GM19468 (cell line): ENCODE data around the gene SIAH1.
A peak's percentile ranks its signal among the peaks of the same experiment; 100 is the strongest.
"Not testable (repeated sequence)": the region's sequence is repeated elsewhere in the genome, so short reads cannot be mapped to it uniquely, and the experiment has no call there.

ENCODE experiments used
- ATAC-seq: cut with Tn5 transposase; IDR thresholded peaks from one replicate; pipeline ENCODE4 v1.9.1; 2021; ENCODE audit warnings: mild to moderate bottlenecking, moderate library complexity, moderate number of reproducible peaks; ENCODE audit not compliant: unreplicated experiment; ENCODE audit errors: extremely low read depth

SIAH1 gene, protein sequence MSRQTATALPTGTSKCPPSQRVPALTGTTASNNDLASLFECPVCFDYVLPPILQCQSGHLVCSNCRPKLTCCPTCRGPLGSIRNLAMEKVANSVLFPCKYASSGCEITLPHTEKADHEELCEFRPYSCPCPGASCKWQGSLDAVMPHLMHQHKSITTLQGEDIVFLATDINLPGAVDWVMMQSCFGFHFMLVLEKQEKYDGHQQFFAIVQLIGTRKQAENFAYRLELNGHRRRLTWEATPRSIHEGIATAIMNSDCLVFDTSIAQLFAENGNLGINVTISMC

DNA sequence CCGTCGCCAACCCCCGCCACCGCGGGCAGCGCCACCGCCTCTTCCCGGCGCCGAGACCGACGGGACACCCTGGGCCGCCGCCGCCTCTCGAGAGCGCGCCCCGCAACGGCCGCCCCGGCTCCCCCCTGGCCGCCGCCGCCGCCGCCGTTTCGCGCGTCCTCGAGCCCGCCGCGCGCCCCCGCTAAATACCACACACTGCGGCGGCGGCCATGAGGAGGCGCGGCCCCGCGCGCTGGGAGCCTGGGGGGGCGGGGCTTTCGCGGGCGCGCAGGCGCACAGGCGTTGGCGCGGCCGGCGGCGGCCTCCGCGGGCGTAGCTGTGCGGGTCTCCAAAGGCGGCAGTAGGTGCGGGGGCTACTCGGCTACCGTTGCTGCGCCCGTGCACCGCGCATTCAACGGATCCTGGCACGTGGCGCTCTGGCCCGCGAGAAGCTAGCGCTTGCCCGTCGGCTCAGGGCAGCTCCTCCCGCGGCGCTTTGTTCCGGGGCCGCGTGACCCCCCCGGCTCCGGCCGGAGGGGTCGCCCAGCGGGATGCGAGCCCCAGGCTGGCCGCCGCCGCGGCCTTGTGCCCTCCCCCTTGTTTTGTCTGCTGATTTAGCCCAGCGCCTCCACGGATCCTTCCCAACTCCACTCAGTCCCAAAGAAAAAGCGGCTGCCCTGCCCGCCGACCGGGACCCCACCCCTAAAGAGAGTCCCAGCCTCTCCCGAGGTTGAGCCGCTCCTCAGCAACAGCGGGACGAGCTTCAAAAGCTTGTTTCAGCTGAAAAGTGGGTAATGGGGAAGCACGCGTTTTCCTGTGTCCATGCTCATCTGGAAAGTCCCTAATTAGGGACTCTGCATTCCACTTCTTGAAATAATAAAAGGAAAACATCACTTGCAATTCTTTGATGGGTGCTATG, at the start of gene SIAH1:
TSS of gene SIAH1 (minus strand) at position 161 of the 898 bp plus-strand sequence. CDS start 22,985 bp downstream, outside the sequence.
- peak; percentile 51 for ATAC-seq

DNA sequence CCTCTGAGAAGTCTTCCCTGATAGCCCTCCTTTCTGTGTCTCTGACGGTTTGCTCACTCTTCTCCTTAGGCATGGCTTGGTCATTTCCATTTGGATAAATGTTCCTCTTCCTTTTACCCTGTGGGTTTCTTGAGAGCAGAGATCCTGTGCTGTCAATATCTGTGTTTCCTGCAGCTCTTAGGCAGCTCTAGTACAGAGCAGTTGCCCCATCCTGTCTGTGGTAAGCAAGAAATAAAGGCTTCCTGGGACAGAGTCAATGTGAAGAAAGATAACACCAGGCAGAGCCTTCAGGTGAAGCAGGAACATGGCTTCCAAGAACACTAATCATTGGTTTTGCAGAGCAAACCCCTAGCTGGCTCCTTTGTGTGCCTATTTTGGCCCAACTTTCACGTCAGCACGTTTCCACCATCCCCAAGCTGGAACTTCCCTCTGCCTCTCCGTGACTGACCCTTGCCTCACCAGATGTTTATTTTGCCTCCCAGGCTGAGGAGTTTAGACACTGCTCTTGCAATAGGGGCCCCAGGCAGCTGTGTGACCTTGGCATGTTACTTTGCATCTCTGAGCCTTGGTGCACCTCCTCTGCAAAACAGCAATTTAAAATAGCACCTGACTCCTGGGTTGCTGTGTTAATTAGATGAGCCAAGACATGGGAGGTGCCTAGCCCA, 49.6 kb upstream of the SIAH1 start:
- ATAC-seq: no peak

DNA sequence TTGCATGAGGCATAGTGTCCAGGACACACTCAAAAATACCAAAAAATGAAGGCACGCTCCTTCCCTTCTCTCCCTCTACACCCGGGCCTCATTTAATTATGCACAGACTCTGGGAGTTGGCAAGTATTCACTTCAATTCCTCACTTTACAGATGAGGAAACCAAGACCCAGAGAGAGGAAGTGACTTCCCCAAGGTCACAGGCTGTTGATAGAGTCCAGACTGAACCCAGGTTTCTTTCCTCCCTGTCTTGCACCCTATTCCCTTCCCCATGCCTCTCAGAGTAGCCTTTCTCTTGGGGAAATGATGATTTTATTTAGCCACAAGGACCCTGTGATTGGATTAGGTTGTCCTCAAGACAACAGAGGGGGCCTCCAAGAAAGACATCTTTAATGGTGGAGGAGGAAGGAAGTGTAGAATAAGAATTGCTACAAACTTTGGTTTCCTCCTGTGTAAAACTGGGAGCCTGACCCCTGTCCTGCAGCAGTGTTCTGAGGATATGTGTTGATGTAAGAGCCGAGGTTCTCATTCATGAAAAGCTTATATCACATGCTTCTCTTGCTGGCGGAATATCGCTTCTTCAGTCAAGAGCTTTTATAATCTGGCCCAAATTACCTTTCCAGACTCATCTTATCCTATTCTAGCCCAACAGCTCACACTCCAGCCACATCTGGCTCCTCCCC, 48.8 kb upstream of the SIAH1 start:
- no peak for ATAC-seq

DNA sequence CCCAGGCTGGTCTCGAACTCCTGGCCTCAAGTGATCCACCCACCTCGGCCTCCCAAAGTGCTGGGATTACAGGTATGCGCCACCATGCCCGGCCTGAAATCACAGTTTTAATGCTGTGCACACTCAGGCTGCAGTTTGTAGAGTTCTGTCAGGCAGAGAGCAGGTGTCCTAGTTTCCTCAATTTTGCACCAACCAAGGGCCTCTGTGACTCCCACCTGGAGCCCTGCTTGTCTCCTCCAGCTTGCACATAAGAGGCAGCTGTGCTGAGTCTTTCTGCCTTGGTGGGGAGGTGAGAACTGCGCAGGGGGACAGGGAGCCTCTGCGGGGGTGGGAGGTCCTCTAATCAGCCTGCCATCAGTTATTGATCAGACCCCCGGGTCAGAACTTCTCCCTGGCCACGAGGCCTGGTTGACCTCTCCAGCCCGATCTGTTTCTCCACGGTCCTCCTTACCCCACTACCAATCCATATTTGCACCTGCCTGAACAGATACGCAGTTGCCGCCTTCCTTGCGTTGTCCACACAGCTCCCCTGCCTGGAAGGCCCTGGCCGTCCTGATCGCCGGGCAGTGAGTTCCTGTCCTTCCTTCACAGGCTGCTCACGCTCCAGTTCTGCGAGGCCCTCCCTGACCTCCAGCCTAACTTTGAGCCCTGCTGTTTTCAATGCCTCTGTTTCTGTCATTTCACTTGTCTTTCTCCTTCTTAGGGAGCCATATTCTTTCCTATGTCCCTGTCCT, 48.1 kb upstream of the SIAH1 start:
- no peak for ATAC-seq

DNA sequence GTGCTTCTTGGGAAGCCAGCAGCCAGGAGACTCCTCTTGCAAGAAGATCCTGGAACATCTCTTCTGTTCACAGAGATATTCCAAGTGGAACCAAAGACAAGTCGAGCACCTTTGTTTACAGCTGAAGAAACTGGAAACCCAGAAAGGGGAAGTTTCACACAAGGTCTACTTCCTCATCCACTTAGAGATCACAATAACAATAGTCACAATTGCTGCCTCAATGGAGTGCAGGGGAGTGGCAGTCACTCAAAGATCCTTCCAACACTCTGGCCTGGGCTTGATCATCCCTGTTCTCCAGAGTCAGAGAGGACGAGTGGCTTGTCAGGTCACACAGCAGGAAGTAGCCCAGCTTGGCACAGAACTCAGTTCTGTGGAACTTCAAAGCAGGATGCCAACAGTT, 46.9 kb upstream of the SIAH1 start:
- ATAC-seq: peak; percentile 65

DNA sequence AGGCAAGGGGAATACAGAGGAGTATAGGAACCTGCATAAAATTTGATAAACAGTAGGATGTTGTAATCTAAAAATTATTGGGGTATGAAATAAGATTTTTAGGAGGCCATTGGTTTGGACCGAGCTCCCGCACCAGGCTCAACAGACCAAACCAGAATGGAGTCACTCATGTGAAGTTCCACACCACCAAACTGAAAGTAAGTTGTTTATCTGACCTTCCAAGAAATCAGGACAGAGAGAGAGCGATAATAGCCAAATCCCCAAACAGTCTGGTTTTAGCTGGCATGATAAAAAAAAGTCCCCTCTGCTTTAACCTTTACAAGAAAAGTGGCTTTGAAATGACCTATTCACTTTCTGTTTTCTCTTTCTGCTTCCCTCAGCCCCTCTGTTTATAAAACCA, 45.7 kb upstream of the SIAH1 start:
- ATAC-seq: no peak

DNA sequence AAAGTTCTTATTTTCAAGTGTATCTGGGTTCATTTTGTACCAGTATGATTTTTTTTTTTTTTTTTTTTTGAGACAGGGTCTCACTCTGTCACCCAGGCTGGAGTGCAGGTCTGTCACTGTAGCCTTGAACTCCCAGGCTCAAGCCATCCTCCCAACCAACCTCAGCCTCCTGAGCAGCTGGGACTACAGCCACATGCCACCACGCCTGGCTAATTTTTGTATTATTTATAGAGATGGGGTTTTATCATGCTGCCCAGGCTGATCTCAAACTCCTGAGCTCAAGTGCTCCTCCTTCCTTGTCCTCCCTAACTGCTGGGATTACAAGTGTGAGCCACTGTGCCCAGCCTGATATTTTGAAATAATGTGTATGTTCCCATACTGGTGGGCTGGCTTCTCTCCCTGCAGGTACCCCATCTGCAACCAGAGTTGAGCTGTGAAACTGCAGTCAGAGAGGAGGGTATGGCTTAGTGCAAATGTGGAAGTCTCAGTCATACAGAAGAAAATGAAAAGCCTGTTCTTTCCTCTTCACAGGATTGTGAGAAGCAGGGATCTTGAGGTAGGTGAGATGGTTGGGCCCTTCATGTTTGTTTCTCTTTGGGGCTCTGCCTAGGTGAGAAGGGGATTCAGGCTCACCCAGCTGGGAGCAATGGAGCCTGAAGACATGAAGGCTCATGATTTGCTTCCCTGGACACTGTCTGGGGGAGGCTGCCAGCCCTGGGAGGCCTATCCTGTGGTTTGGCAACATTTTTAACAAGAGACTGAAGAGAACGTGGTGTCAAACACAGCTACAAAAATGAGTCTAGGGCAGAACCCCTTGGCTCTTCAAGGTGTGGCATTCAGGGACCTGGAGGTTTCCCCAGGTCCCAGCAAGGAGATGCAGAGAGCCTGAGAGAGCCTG, 41.3 kb upstream of the SIAH1 start:
- no peak for ATAC-seq

DNA sequence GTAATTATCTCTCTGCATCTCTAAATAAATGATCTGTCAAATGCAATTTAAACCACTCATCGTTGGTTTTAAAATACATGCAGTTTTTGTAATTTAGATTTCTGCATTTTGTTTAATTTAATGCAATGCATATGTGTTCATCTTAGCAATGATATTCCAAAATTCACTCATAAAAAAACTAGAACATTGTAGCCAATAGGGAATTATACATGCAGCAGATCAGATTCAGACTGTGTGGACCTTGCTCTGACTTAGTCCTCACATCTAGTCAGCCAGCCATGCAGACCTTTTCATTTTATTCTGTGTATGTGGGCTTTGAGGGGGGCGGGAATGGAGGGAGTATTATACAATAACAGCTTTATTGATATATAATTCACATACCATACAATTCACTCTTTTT, 37.3 kb upstream of the SIAH1 start:
- no peak for ATAC-seq

DNA sequence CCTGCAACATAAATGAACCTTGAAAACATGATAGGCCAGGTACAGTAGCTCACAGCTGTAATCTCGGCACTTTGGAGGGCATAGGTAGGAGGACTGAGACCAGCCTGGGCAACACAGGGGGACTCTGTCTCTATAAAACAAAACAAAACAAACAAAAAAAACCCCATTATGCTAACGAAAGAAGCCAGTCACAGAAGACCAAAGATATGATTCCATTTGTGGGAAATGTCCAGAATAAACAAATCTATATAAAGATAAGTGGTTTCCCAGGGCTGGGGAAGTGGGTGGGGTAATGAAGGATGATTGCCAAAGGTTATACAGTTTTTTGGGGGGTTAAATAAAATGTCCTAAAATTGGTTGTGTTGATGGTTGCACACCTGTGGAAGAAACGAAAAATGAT, 36.5 kb upstream of the SIAH1 start:
- no peak for ATAC-seq

DNA sequence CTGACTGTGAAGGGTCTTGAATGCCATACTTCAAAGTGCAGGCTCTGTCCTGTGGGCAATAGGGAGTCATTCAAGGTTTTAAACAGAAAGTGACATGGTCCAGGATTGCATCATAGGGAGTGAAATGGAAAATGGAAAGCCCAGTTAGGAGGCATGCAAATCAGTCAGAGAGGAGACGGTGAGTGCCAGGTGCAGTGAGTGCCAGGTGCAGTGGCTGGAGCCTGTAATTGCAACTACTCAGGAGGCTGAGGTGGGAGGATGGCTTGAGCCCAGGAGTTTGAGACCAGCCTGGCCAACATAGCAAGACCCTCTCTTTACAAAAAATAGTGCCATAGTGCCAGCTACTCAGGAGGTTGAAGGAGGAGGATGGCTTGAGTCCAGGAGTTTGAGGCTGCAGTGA, 35.2 kb upstream of the SIAH1 start:
- no peak for ATAC-seq

DNA sequence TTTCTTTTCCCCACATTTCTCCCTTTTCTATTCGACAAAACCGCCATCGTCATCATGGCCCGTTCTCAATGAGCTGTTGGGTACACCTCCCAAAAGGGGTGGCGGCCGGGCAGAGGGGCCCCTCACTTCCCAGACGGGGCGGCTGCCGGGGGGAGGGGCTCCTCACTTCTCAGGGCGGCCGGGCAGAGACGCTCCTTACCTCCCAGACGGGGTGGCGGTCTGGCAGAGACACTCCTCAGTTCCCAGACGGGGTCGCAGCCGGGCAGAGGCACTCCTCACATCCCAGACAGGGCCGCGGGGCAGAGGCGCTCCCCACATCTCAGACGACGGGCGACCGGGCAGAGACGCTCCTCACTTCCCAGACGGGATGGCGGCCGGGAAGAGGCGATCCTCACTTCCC, 31.4 kb upstream of the SIAH1 start:
- not testable (repeated sequence) for ATAC-seq

DNA sequence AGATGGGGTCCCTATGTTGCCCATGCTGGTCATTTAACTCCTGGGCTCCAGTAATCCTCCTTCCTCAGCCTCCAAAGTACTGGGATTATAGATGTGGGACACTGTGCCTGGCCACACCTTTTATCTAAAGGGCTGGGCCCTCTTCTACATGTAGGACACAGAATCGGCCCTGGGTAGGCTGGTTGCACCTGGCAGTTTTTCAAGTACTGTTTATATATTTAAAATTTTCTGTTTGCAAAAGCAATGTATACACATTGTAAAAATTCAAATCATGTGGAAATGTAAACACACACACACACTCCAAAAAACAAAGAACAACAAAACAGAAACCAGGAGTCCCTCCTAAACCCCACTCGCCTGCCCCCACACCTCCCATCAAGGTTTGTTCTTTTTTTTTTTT, 28.1 kb upstream of the SIAH1 start:
- ATAC-seq: no peak

DNA sequence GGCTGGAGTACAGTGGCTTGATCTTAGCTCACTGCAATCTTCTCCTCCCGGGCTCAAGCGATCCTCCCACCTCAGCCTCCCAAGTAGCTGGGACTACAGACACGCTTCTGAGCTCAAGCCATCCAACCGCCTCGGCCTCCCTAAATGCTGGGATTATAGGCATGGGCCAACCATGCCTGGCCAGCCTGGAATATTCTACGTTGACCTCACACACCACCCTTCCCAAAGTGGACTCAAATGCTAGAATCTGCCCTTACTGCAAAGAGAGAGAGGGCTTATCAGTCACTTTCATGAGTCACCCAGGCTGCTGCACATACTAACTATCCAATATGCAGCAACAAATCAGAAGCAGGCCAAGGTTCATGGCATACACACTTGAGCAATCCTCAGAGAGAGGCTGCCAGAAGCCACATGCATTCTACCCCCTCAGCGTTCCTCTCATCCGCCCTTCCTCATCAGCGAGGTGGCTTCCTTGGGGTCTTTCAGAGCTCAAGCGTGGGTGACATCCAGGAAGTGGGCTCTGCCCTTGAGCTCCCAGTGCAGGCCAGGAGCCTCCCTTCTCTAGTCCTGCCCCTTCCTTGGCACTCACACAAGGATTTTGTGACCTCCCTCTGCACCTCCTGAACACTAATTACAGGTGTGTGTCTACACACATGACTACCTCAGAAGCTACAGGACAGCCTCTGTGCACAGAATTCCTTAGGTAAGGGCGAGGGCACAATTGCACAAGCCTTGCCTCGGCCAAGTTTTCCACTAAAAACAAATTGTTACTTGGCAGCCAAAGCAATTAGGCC, 24.8 kb upstream of the SIAH1 start:
- ATAC-seq: no peak

DNA sequence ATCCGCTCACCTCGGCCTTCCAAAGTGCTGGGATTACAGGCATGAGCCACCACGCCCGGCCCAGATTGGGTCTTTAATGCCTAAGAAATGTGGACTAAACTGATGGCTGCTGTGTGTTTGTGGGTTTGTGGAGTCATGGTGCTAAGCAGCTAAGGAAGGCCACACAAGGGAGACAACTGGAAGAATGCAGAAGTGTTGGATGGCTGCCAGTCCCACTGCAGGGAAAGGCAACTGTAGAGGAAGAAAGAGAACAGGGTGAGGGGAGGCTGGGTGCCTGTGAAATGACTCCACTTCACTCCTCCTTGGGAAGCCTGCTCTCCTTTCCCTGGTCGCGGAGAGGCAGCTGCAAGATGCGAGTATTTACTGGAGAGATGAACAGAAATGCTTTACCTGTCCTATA, 23.5 kb upstream of the SIAH1 start:
- no peak for ATAC-seq

DNA sequence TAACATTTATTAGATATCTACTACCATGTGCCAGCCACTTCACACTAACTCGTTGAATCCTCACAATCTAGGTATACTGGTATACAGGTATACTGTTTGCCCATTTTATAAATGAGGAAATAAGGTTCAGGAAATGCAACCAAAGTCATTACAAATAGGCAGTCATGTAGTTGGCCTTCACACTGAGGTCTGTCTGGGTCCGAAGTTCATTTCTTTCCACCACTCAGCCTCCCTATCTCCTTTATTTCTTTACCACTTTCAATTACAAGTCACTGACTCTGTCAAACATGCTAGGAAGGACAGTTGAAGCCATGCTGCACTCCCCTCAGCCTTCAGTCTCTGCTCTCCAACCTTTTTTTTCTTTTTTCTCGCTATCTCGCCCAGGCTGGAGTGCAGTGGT, 20.7 kb upstream of the SIAH1 start:
- ATAC-seq: no peak

DNA sequence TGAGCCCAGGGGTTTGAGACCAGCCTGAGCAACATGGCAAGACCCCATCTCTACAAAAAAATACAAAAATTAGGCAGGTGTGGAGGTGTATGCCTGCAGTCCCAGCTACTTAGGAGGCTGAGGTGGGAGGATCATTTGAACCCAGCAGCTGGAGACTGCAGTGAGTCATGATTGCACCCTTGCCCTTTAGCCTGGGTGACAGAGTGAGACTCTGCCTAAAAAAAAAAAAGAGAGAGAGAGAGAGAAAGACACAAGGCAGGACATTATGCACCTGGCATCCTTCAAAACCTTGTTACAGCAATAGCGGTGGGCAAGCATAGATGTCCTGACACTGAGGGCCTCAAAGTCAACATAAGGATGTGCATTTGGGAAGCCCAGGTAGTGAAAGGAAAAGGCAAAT, 19.9 kb upstream of the SIAH1 start:
- no peak for ATAC-seq

DNA sequence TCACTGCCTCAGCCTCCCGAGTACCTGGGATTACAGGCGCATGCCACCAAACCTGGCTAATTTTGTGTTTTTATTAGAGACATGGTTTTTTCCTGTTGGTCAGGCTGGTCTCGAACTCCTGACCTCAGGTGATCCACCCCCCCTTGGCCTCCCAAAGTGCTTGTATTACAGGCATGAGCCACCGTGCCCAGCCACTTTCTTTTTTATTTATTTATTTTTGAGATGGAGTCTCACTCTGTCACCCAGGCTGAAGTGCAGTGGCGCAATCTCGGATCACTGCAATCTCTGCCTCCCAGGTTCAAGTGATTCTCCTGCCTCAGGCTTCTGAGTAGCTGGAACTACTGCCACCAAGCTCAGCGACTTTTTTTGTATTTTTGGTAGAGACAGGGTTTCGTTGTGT, 17.3 kb upstream of the SIAH1 start:
- not testable (repeated sequence) for ATAC-seq

DNA sequence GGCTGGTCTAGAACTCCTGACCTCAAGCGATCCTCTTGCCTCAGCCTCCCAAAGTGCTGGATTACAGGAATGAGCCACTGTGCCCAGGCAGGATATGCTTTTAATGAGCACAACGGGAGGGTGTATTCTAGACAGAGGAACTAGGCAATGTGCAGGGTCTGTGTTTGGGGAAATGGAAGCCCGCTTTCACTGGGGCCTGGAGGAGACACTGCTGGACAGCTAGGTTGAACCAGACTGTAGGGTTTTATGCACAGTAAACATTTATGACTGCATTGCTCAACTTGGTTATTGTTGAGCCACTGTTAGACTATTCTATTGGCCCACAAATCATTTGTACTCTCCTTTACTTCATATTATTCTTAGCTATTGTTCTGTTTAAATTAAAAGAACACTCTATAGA, 10.2 kb upstream of the SIAH1 start:
- no peak for ATAC-seq
